Fibroblast of pulmonary artery (primary cell): Measurements from ENCODE around the gene GNL3L.
"Not testable (repeated sequence)": the region's sequence is repeated elsewhere in the genome, so short reads cannot be mapped to it uniquely, and the experiment has no call there.

ENCODE experiments used
- DNase-seq: peaks from one replicate; pipeline ENCODE4 v3.0.0-alpha.2; 2010; ENCODE audit warnings: low read depth
- H3K4me3 ChIP-seq: replicated peaks from 2 replicates; pipeline ENCODE4 v1.5.1; 2011; ENCODE audit warnings: low read depth, mild to moderate bottlenecking, control low read depth, low read length, moderate library complexity
- CTCF ChIP-seq: IDR thresholded peaks from 2 replicates; pipeline ENCODE4 v1.5.1; 2011; ENCODE audit warnings: mild to moderate bottlenecking, control low read depth, low read length, inconsistent platforms; ENCODE audit errors: missing control alignments

The GNL3L gene

GRCh38 chrX:54529552-54530356 lies at the start of gene GNL3L:
Gene GNL3L, plus strand, starts transcription at chrX:54530219. Its CDS starts 2,348 bp downstream, at chrX:54532567.
- DNase-seq = peak; percentile 85
- TF ChIP-seq CTCF = no peak
- H3K4me3 ChIP-seq = peak within 1 kb of the TSS; percentile 73

- no peak for TF ChIP-seq CTCF
- H3K4me3 ChIP-seq = no peak overlapping the region
- DNase-seq = no peak
Observed at GRCh38 chrX:54482839-54483593, 47.0 kb upstream of the GNL3L start.

GRCh38 chrX:54483946-54484345 lies 46.1 kb upstream of the GNL3L start:
- no peak for DNase-seq
- H3K4me3 ChIP-seq = no peak overlapping the region

GRCh38 chrX:54484666-54485065 lies 45.4 kb upstream of the GNL3L start:
- DNase-seq = no peak
- no peak for TF ChIP-seq CTCF
- no peak overlapping the region for H3K4me3 ChIP-seq

More at GRCh38 chrX:54483946-54484345, 46.1 kb upstream of the GNL3L start:
- TF ChIP-seq CTCF = no peak

- H3K4me3 ChIP-seq, DNase-seq: not testable (repeated sequence)
Observed at GRCh38 chrX:54489819-54490218, 40.2 kb upstream of the GNL3L start.

- peak; percentile 49 for DNase-seq
- TF ChIP-seq CTCF = no peak
- H3K4me3 ChIP-seq = no peak overlapping the region
Observed at GRCh38 chrX:54492340-54492739, 37.7 kb upstream of the GNL3L start.

- TF ChIP-seq CTCF = no peak
- H3K4me3 ChIP-seq = peak overlapping the region; percentile 62
- no peak for DNase-seq
Observed at GRCh38 chrX:54494166-54494988, 35.6 kb upstream of the GNL3L start.
